Nephron (organoid): ENCODE measurements around the gene GPNMB.

ENCODE experiments used
- H3K27ac Mint-ChIP-seq, 3 experiments: 2 replicates each; pipeline ENCODE4 v1.8.0; 2020; ENCODE audit warnings: mixed read lengths in 3 of 3, mild to moderate bottlenecking in 2 of 3, moderate library complexity in 1 of 3
- H3K27me3 Mint-ChIP-seq: 2 replicates; pipeline ENCODE4 v1.8.0; 2021; ENCODE audit warnings: low read depth, mild to moderate bottlenecking, moderate library complexity, mixed read lengths
- H3K36me3 Mint-ChIP-seq: 2 replicates; pipeline ENCODE4 v1.8.0; 2020; ENCODE audit warnings: low read depth, mixed read lengths
- H3K4me1 Mint-ChIP-seq: 2 replicates; pipeline ENCODE4 v1.8.0; 2020; ENCODE audit warnings: mixed read lengths
- H3K4me3 Mint-ChIP-seq, 3 experiments: 2 replicates each; pipeline ENCODE4 v1.8.0; 2020; ENCODE audit warnings: mild to moderate bottlenecking in 3 of 3, mixed read lengths in 3 of 3, moderate library complexity in 2 of 3
- H3K9me3 Mint-ChIP-seq: 2 replicates; pipeline ENCODE4 v1.8.0; 2020; ENCODE audit warnings: mixed read lengths
- CTCF ChIP-seq, 3 experiments: fragments of 200-600 bp; sonication (generic); IDR thresholded peaks; one replicate each; pipeline ENCODE4 v1.5.0; 2021; ENCODE audit warnings: antibody characterized with exemption in 3 of 3; ENCODE audit not compliant: unreplicated experiment in 3 of 3

Gene GPNMB

GRCh38 chr7:23276376-23276775 is 29.8 kb downstream of the GPNMB start:
- Mint-ChIP-seq H3K4me1 (peaks cover 27% of the 10 kb centered on the region), H3K27ac (peak overlapping the region; percentile 56 to 81 (median 69)), H3K4me3 (no peak overlapping the region), H3K36me3 (no peaks in the 10 kb centered on the region), H3K9me3 (no peaks in the 10 kb centered on the region), H3K27me3 (peaks cover 17% of the 10 kb centered on the region)
- TF ChIP-seq CTCF (IDR thresholded peaks at IDR 0.05; ENCODE audit: unreplicated experiment in 3 of 3) = peak in 1 of 3 experiments; percentile 18

- TF ChIP-seq CTCF (IDR thresholded peaks at IDR 0.05; ENCODE audit: unreplicated experiment in 3 of 3) = no peak
- Mint-ChIP-seq H3K36me3 (no peaks in the 10 kb centered on the region), H3K4me3 (no peak overlapping the region), H3K4me1 (peaks cover 27% of the 10 kb centered on the region), H3K27ac (no peak overlapping the region), H3K9me3 (no peaks in the 10 kb centered on the region), H3K27me3 (peaks cover 15% of the 10 kb centered on the region)
Measured at GRCh38 chr7:23276947-23277346, 30.4 kb downstream of the GPNMB start.

- Mint-ChIP-seq H3K27ac (no peak overlapping the region), H3K4me3 (no peak overlapping the region), H3K27me3 (peaks cover 10% of the 10 kb centered on the region), H3K9me3 (no peaks in the 10 kb centered on the region), H3K4me1 (peaks cover 27% of the 10 kb centered on the region), H3K36me3 (no peaks in the 10 kb centered on the region)
- peak; percentile 64 to 73 (median 68) for TF ChIP-seq CTCF (IDR thresholded peaks at IDR 0.05; ENCODE audit: unreplicated experiment in 3 of 3)
Measured at GRCh38 chr7:23277359-23277989, 30.9 kb downstream of the GPNMB start.

GRCh38 chr7:23279819-23280525 is 33.4 kb downstream of the GPNMB start:
- no peak for TF ChIP-seq CTCF (IDR thresholded peaks at IDR 0.05; ENCODE audit: unreplicated experiment in 3 of 3)
- H3K27ac Mint-ChIP-seq = no peak overlapping the region
- peaks cover 13% of the 10 kb centered on the region for H3K4me1 Mint-ChIP-seq
- H3K4me3 Mint-ChIP-seq = no peak overlapping the region
- H3K9me3 Mint-ChIP-seq = no peaks in the 10 kb centered on the region
- H3K36me3 Mint-ChIP-seq = no peaks in the 10 kb centered on the region
- peaks cover 3% of the 10 kb centered on the region for H3K27me3 Mint-ChIP-seq

GRCh38 chr7:23283086-23283485 is 36.5 kb downstream of the GPNMB start:
- no peak overlapping the region for H3K4me3 Mint-ChIP-seq
- no peak for TF ChIP-seq CTCF (IDR thresholded peaks at IDR 0.05; ENCODE audit: unreplicated experiment in 3 of 3)
- no peak overlapping the region for H3K27ac Mint-ChIP-seq
- no peaks in the 10 kb centered on the region for H3K4me1 Mint-ChIP-seq
- no peaks in the 10 kb centered on the region for H3K9me3 Mint-ChIP-seq
- H3K27me3 Mint-ChIP-seq = peaks cover 3% of the 10 kb centered on the region
- H3K36me3 Mint-ChIP-seq = no peaks in the 10 kb centered on the region

- no peaks in the 10 kb centered on the region for H3K4me1 Mint-ChIP-seq
- no peak for TF ChIP-seq CTCF (IDR thresholded peaks at IDR 0.05; ENCODE audit: unreplicated experiment in 3 of 3)
- H3K9me3 Mint-ChIP-seq = no peaks in the 10 kb centered on the region
- no peak overlapping the region for H3K27ac Mint-ChIP-seq
- no peaks in the 10 kb centered on the region for H3K36me3 Mint-ChIP-seq
- H3K4me3 Mint-ChIP-seq = no peak overlapping the region
- no peaks in the 10 kb centered on the region for H3K27me3 Mint-ChIP-seq
Measured at GRCh38 chr7:23284871-23285270, 38.3 kb downstream of the GPNMB start.
